Liver (tissue), 9 donors: Measurements from ENCODE around the gene CEPT1. TPM values are rescaled to one million over a fixed set of nuclear protein-coding genes. Genes with fewer than 3 reads are reported as not detected.
A peak's percentile ranks its signal among the peaks of the same experiment; 100 is the strongest.

ENCODE experiments used
- DNase-seq: peaks from one replicate; pipeline ENCODE4 v3.0.0-alpha.2; 2017; ENCODE audit warnings: low spot score
- H3K27ac ChIP-seq, 2 donors: one replicate each; pipeline ENCODE4 v1.7.0; 2013; ENCODE audit warnings: inconsistent platforms in 2 of 2, low read length in 2 of 2, control low read depth in 1 of 2, low read depth in 1 of 2, mild to moderate bottlenecking in 1 of 2
- H3K27me3 ChIP-seq, 4 donors: one replicate each; pipeline versions ENCODE4 v1.6.1 to v1.7.0; 2013; ENCODE audit warnings: low read length in 3 of 4, inconsistent platforms in 1 of 4, mild to moderate bottlenecking in 1 of 4, moderate library complexity in 1 of 4; ENCODE audit not compliant: control insufficient read depth in 4 of 4, insufficient read depth in 4 of 4
- H3K36me3 ChIP-seq, 4 donors: one replicate each; pipeline versions ENCODE4 v1.6.1 to v1.7.0; 2013; ENCODE audit warnings: low read length in 3 of 4, mild to moderate bottlenecking in 3 of 4, low read depth in 1 of 4, moderate library complexity in 1 of 4; ENCODE audit not compliant: control insufficient read depth in 4 of 4, insufficient read depth in 3 of 4
- H3K4me1 ChIP-seq, 4 donors: one replicate each; pipeline versions ENCODE4 v1.6.1 to v1.7.0; 2013; ENCODE audit warnings: low read length in 3 of 4, mild to moderate bottlenecking in 3 of 4, moderate library complexity in 1 of 4; ENCODE audit not compliant: control insufficient read depth in 4 of 4, insufficient read depth in 4 of 4
- H3K4me3 ChIP-seq, 3 donors: one replicate each; pipeline versions ENCODE4 v1.6.1 to v1.7.0; 2013; ENCODE audit warnings: low read length in 3 of 3, control low read depth in 1 of 3, low read depth in 1 of 3, mild to moderate bottlenecking in 1 of 3
- H3K9ac ChIP-seq, 2 donors: one replicate each; pipeline ENCODE4 v1.7.0; 2013; ENCODE audit warnings: low read length in 2 of 2, mild to moderate bottlenecking in 2 of 2, moderate library complexity in 2 of 2, control low read depth in 1 of 2, low read depth in 1 of 2
- H3K9me3 ChIP-seq, 4 donors: one replicate each; pipeline versions ENCODE4 v1.6.1 to v1.7.0; 2013; ENCODE audit warnings: low read length in 3 of 4; ENCODE audit not compliant: control insufficient read depth in 4 of 4
- CTCF ChIP-seq: fragments of 150-350 bp; IDR thresholded peaks from 2 replicates; pipeline ENCODE4 v1.5.1; 2017; ENCODE audit warnings: improper control_type of control experiment, low read depth, low read length; ENCODE audit not compliant: missing input control
- FOXA1 ChIP-seq: IDR thresholded peaks from 2 replicates; pipeline ENCODE4 v1.6.1; 2016; ENCODE audit warnings: antibody characterized with exemption
- FOXA2 ChIP-seq: IDR thresholded peaks from 2 replicates; pipeline ENCODE4 v1.6.1; 2016; ENCODE audit warnings: antibody characterized with exemption
- HNF4A ChIP-seq, 2 donors: conservative IDR thresholded peaks; 2 replicates each; pipeline ENCODE4 v1.6.1; 2016; ENCODE audit warnings: antibody characterized with exemption in 2 of 2, mild to moderate bottlenecking in 2 of 2
- MAX ChIP-seq: IDR thresholded peaks from 2 replicates; pipeline ENCODE4 v1.6.1; 2016; ENCODE audit warnings: antibody characterized with exemption
- RXRA ChIP-seq, 2 donors: IDR thresholded peaks; 2 replicates each; pipeline ENCODE4 v1.6.1; 2017 to 2018; ENCODE audit warnings: antibody characterized with exemption in 2 of 2, mild to moderate bottlenecking in 1 of 2
- SP1 ChIP-seq: IDR thresholded peaks from 2 replicates; pipeline ENCODE4 v1.6.1; 2018; ENCODE audit warnings: antibody characterized with exemption, mild to moderate bottlenecking
- WGBS: extraction: QIAGEN DNeasy Blood & Tissue Kit; methylation state at CpG from one replicate; pipeline ENCODE4 v1.1.7; 2013; 5-methylcytosine and 5-hydroxymethylcytosine counted together
- polyA plus RNA-seq, 2 donors: library from polyadenylated mRNA; stranded (reverse) in 1 of 2; unstranded in 1 of 2; fragments of 200-250 nt in 1 of 2; fragments of >200 nt in 1 of 2; fragmentation: Nextera tagmentation in 1 of 2; extraction: Ambion mirVana in 1 of 2; gene quantifications; one replicate each; pipeline versions ENCODE4 v1.2.1 to v1.2.3, GENCODE V29; 2013 to 2015
- total RNA-seq, 2 donors: library from RNA; depleted of rRNA; stranded (reverse); fragments of >200 nt; gene quantifications; one replicate each; pipeline ENCODE4 v1.2.3, GENCODE V29; 2014
- TF ChIP-seq, protein P1 (sequence below): IDR thresholded peaks from 2 replicates; pipeline ENCODE4 v1.6.1; 2016; ENCODE audit warnings: antibody characterized with exemption, mild to moderate bottlenecking
- donor health status: healthy.
- donor health status: healthy.
- donor health status: healthy.
- donor health status: healthy.
- donor health status: healthy.

CEPT1 gene
- total and polyA plus RNA-seq, 4 donors = 10.0 to 37.3 (median 27.7) TPM

DNA sequence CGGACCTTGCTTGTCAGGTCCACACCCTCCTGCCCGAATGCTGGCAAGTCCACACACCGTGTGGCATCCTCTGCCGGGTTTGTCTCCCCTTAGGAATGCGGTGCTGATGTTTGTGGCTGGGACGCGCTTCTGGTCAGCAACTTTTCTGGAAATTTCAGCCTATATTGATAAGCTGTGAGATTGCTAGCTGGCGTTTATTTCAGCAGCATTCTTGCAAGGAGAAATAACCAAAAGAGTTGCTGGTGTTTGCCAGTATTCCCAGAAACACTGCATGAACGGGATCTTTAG lies 601 bp downstream of the CEPT1 start:
- peak overlapping the region; percentile 98 to 99 for H3K27ac ChIP-seq
- H3K9ac ChIP-seq = peak overlapping the region; percentile 77 to 97
- TF ChIP-seq HNF4A (conservative IDR thresholded peaks at IDR 0.05) = peak in 1 of 2 donors; percentile 73
- TF ChIP-seq CTCF = no peak
- TF ChIP-seq FOXA2 = no peak
- TF ChIP-seq FOXA1 = no peak
- TF ChIP-seq, protein P1, sequence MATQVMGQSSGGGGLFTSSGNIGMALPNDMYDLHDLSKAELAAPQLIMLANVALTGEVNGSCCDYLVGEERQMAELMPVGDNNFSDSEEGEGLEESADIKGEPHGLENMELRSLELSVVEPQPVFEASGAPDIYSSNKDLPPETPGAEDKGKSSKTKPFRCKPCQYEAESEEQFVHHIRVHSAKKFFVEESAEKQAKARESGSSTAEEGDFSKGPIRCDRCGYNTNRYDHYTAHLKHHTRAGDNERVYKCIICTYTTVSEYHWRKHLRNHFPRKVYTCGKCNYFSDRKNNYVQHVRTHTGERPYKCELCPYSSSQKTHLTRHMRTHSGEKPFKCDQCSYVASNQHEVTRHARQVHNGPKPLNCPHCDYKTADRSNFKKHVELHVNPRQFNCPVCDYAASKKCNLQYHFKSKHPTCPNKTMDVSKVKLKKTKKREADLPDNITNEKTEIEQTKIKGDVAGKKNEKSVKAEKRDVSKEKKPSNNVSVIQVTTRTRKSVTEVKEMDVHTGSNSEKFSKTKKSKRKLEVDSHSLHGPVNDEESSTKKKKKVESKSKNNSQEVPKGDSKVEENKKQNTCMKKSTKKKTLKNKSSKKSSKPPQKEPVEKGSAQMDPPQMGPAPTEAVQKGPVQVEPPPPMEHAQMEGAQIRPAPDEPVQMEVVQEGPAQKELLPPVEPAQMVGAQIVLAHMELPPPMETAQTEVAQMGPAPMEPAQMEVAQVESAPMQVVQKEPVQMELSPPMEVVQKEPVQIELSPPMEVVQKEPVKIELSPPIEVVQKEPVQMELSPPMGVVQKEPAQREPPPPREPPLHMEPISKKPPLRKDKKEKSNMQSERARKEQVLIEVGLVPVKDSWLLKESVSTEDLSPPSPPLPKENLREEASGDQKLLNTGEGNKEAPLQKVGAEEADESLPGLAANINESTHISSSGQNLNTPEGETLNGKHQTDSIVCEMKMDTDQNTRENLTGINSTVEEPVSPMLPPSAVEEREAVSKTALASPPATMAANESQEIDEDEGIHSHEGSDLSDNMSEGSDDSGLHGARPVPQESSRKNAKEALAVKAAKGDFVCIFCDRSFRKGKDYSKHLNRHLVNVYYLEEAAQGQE = no peak
- H3K36me3 ChIP-seq = no peaks in the 10 kb centered on the region
- WGBS = under 1% methylated on average over 9 of the region's 9 CpGs
- H3K27me3 ChIP-seq = no peaks in the 10 kb centered on the region
- peak overlapping the region; percentile 75 to 98 (median 86) for H3K4me3 ChIP-seq
- DNase-seq = no peak
- peaks cover 4 to 51% (median 46%) of the 10 kb centered on the region in 4 donors for H3K4me1 ChIP-seq
- H3K9me3 ChIP-seq = no peaks in the 10 kb centered on the region

DNA sequence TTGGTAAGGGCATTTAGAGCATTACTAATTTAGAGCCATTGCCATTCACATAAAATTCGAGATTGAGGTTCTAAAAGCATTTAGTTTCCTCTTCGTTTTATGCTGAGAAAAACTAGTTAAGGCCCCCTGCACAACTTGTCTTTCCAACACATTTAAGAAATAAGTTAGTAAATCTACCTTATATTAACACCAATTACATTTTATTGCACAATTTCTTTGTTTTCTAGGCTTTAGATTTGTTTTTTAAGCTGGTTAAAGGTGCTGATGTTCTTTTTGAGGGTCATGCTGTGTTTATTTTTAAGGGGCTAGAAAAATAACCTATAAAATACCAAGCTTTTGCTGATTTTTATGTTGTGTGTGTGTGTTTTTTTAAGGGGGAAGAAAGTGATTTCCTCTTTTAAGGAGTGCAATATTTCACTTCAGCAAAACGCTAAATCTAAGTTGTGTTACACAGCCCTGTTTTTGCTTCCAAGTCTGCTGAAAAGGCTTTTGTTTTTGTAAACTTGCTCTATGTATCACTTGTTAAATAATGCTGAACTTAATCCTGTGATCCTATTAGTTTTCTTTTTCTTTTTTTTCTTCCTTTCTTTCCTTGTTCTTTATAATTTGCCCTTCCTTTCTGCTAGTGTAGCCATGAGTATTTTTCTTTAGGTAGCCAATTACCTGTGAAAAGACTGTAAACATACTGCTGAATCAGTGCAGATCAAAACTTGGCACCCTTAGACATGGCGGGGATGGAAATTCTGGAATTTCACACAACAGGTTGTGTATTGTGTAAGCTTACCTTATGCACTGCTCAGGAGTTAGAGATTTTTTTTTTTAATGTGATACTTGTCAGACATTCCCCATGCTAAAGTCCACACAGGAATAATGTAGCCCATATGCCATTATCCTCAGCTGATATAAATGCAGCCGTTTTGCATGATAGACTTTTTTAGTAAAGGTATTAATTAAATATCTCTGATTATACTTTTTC lies 1.5 kb downstream of the CEPT1 start:
- no peaks in the 10 kb centered on the region for H3K36me3 ChIP-seq
- no peak for DNase-seq
- 17% methylated on average over 5 of the region's 5 CpGs for WGBS
- H3K9me3 ChIP-seq = no peaks in the 10 kb centered on the region
- TF ChIP-seq MAX (no peak), RXRA (IDR thresholded peaks at IDR 0.05) (no peak), SP1 (no peak), CTCF (no peak), HNF4A (conservative IDR thresholded peaks at IDR 0.05) (peak in 1 of 2 donors; percentile 61)
- H3K9ac ChIP-seq = peak overlapping the region; percentile 37 to 55
- H3K4me1 ChIP-seq = peaks cover 4 to 59% (median 50%) of the 10 kb centered on the region in 4 donors
- H3K4me3 ChIP-seq = peak overlapping the region; percentile 75 to 98 (median 86)
- peak overlapping the region; percentile 98 to 99 for H3K27ac ChIP-seq
- H3K27me3 ChIP-seq = no peaks in the 10 kb centered on the region
